H1 (cell line): ENCODE results near the gene UIMC1. TPM values are rescaled to one million over a fixed set of nuclear protein-coding genes. Genes with fewer than 3 reads are reported as not detected.

Experiments used
- CHD7 ChIP-seq: fragments of 300-600 bp; sonication (generic); IDR thresholded peaks from 2 replicates; pipeline ENCODE4 v1.7.1; 2012; ENCODE audit warnings: low read length, moderate library complexity, mild to moderate bottlenecking, inconsistent platforms; ENCODE audit not compliant: insufficient replicate concordance
- JUND ChIP-seq: IDR thresholded peaks from 2 replicates; pipeline ENCODE4 v1.6.1; 2011; ENCODE audit warnings: mild to moderate bottlenecking, improper control_type of control experiment, low read length
- polyA plus RNA-seq, 7 experiments: library from polyadenylated mRNA; depleted of rRNA in 3 of 7; stranded (reverse) in 5 of 7; unstranded in 2 of 7; fragments of >200 nt in 5 of 7; fragments of 200-250 nt in 2 of 7; gene quantifications; 1 replicate in 5 of 7; 2 replicates in 1 of 7; 4 replicates in 1 of 7; pipeline versions ENCODE4 v1.2.1 to v1.2.3, GENCODE V29; 2011 to 2013; ENCODE audit warnings: missing spikeins in 2 of 7, mixed read lengths in 2 of 7
- total RNA-seq: library from RNA; stranded (reverse); fragmentation: NEBNext Ultra II Directional; extraction: Animal tissue kit (Norgen Biotek cat#: 25700); gene quantifications from 2 replicates; pipeline ENCODE4 v1.2.1, GENCODE V29; 2021

Gene UIMC1
- total and polyA plus RNA-seq, 2 of the 8 experiments (the other 6 are each of a cell fraction or from before 2014, with no cell fraction given) = 12.8 to 43.7 TPM

DNA sequence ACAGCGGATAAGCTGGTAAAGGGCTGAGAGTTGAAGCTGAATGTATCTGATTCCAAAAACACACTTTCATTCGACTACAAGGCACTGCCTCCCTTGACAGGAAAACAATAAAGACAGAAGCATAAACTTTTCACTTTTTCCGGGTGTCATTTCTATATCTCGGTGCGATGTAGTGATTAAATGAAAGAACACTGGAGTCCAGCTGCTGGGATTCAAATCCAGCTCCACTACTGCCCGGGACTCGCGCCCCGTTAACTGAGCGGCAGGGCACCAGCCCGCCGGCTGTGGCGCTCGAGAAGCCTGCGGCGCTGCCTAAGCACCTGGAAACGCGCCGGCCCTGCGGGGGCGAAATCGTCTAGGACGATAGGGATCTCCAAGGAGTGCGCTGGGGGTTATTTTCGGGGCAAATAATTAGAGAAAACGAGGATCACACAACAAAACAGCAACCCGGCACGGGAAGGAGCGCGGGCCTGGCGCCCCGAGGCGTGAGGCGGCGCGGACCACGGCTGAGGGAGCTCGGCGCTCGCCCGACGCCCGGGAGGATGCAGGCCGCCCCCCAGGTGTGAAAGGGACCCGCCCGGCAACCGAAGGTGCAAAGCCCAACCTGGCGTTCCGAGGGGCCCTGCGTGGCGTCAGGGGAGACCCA lies 837 bp downstream of the UIMC1 start (continued):
- TF ChIP-seq CHD7 = no peak
- TF ChIP-seq JUND = no peak
- TF ChIP-seq, all 59 proteins: peak for 8
